Right lobe of liver (tissue), 4 donors: Measurements from ENCODE around the gene SEMA4C.

Experiments
- POLR2A ChIP-seq: fragments of 450-650 bp; IDR thresholded peaks from one replicate; pipeline ENCODE4 v1.6.1; 2017; ENCODE audit warnings: antibody characterized with exemption, mild to moderate bottlenecking
- TF ChIP-seq, protein P1 (sequence below), 4 donors: fragments of 200-600 bp in 3 of 4; fragments of 450-650 bp in 1 of 4; IDR thresholded peaks; one replicate each; pipeline versions ENCODE4 v1.5.1 to v1.8.0; 2016 to 2022; ENCODE audit warnings: antibody characterized with exemption in 4 of 4, mild to moderate bottlenecking in 2 of 4
- donor health status: DM: no; HTN: no; CAD: no.
- donor health status: DM: no; HTN: no; CAD: no.
- donor health status: DM: no; HTN: yes; CAD: no.

DNA sequence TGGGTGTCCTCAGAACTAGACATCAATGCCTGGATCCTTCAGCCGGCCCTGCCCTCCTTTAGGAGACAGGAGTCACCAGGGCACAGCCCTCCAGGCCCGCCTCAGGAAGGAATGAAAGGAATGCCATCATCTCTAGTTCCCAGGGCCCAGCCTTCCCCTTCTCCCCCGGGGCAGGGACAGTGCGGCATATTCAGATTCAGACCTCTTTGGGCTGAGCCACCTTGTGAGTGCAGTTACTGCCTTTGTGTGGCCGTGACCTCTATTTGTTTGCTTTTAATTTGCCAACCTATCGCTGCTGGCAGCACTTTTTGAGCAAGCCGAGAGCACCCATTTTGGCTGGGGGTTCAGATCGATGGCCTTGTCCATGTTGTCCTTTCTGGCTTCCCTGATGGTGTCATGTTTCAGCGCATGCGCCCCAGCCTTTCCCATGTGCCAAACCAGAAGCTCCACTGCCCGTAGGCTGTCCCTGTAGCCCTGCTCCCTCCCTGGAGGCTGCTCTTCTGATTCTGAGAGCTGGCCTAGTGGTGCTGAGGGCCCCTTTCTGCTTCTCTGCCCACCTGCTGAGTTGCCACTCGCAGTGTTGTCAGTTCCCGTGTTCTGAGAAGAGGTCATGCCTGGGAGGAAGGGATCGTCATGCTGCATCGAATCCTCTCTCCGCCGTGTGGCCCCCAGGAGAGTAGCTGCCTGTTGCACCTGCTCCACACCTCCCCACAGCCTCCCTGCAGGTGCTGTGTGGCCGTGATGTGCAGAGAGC is 36.9 kb downstream of the SEMA4C start:
- TF ChIP-seq, protein P1, sequence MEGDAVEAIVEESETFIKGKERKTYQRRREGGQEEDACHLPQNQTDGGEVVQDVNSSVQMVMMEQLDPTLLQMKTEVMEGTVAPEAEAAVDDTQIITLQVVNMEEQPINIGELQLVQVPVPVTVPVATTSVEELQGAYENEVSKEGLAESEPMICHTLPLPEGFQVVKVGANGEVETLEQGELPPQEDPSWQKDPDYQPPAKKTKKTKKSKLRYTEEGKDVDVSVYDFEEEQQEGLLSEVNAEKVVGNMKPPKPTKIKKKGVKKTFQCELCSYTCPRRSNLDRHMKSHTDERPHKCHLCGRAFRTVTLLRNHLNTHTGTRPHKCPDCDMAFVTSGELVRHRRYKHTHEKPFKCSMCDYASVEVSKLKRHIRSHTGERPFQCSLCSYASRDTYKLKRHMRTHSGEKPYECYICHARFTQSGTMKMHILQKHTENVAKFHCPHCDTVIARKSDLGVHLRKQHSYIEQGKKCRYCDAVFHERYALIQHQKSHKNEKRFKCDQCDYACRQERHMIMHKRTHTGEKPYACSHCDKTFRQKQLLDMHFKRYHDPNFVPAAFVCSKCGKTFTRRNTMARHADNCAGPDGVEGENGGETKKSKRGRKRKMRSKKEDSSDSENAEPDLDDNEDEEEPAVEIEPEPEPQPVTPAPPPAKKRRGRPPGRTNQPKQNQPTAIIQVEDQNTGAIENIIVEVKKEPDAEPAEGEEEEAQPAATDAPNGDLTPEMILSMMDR (IDR thresholded peaks at IDR 0.05): no peak
- no peak for TF ChIP-seq POLR2A
